Ishikawa (cell line): Measurements from ENCODE around the gene CPE.

Experiments used
- EGR1 ChIP-seq: IDR thresholded peaks from 2 replicates; pipeline ENCODE4 v1.6.1; 2012
- FOXM1 ChIP-seq: IDR thresholded peaks from 2 replicates; pipeline ENCODE4 v1.6.1; 2012; ENCODE audit warnings: low read depth, borderline replicate concordance
- MAX ChIP-seq: IDR thresholded peaks from 2 replicates; pipeline ENCODE4 v1.6.1; 2012
- NFIC ChIP-seq: IDR thresholded peaks from 2 replicates; pipeline ENCODE4 v1.6.1; 2012
- REST ChIP-seq: IDR thresholded peaks from 2 replicates; pipeline ENCODE4 v1.6.1; 2012; ENCODE audit warnings: low read depth, mild to moderate bottlenecking
- TAF1 ChIP-seq: IDR thresholded peaks from 2 replicates; pipeline ENCODE4 v1.6.1; 2012; ENCODE audit warnings: low read depth, mild to moderate bottlenecking
- TCF12 ChIP-seq: IDR thresholded peaks from 2 replicates; pipeline ENCODE4 v1.6.1; 2012; ENCODE audit warnings: low read depth
- TEAD4 ChIP-seq: IDR thresholded peaks from 2 replicates; pipeline ENCODE4 v1.6.1; 2012
- YY1 ChIP-seq: IDR thresholded peaks from 2 replicates; pipeline ENCODE4 v1.6.1; 2012; ENCODE audit warnings: low read depth

- no peak for TF ChIP-seq REST
- TF ChIP-seq TCF12 = no peak
- no peak for TF ChIP-seq TEAD4
- no peak for TF ChIP-seq FOXM1
- TF ChIP-seq TAF1 = no peak
- no peak for TF ChIP-seq EGR1
- TF ChIP-seq MAX = no peak
- TF ChIP-seq YY1 = no peak
- TF ChIP-seq NFIC = no peak
These were observed 135.9 kb downstream of the CPE start for GRCh38 chr4:165514739-165515138.
